ENCODE measurements around the gene HOXA7.

The HOXA7 gene

DNA sequence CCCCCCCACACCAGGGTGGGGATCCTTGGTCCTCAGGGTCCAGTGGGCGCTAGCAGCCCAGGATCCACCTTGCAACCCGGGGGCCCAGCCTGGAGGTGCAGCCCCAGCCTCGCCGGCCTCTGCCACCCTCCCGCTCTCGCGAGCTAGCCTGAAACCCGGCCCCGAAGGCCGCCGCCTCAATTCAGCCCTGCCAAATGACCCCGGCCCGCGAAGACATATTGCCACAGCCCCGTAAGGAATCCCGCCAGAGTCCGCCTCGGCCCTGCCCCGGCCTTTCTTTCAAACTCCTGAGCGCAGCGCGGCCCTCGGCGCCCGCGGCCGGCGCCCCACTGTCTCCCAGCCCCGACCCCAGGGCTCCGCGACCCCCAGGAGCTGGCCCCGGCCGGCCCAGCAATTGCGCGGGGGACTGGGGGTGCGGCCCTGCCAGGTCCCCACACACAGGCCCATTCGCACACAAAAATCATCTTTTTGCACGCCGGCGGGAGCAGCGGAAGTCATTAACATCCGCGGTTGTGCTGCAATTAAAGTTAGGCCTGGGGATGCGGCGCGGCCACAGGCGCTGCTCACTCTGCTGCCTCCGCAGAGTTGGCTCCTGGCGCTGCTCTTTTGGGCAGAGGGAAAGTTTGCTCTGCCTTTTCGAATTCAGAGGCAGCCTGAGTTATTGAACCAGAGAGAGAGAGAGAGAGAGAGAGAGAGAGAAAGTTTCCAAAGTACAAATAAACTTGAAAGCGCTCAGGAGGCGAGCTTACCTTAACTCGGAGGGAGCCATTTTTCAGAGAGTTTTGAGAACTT is 16.9 kb downstream of the HOXA7 start:
- in situ Hi-C loops (cut with HindIII; ENCODE audit: low pct_unique_long_range_greater_than_20kb, low sequenced_read_pairs) = no loop called here
- TF ChIP-seq JUND (IDR thresholded peaks at IDR 0.05; ENCODE audit: low read depth) = no peak
- DNase-seq (ENCODE audit: low read depth in 1 of 2, low spot score in 1 of 2) = no peak

DNA sequence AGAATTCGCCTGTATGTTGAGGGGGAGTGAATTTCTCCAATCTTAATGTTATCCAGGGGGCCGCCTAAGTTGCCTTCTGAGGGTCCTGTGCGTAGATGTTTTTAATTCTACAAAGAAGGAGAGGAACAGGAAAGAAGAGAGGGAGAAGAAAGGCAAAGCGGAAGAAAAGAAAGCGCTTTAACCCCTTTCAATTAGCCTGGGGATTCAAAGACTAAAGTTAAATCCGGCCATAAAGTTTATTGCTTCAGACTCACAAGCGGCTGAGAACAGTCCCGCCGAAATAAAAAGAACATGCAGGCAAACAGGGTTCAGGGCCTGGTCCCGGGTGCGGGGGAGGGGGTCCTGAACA is 17.5 kb downstream of the HOXA7 start:
- in situ Hi-C loops (cut with HindIII; ENCODE audit: low pct_unique_long_range_greater_than_20kb, low sequenced_read_pairs) = no loop called here
- no peak for DNase-seq (ENCODE audit: low read depth in 1 of 2, low spot score in 1 of 2)
- no peak for TF ChIP-seq JUND (IDR thresholded peaks at IDR 0.05; ENCODE audit: low read depth)

DNA sequence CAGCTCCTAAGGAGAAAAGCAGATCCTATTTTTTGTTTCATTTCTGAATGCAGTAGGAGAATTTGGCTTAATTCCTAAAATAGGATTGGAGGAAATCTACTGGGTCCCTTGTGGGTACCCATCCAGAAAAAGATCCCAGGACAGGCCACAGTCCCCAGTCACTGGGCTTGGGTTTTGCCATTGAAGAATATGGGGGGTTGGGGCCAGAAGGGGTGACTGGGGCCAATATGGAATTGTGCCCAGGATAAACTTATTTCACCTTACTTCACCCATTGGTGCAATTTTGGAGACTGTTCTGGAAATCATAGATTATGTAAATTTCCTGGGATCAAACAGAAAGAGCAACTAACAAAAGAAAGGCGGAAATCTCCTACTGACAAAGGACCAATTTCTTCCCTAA is 18.0 kb downstream of the HOXA7 start:
- in situ Hi-C loops (cut with HindIII; ENCODE audit: low pct_unique_long_range_greater_than_20kb, low sequenced_read_pairs) = no loop called here
- no peak for DNase-seq (ENCODE audit: low read depth in 1 of 2, low spot score in 1 of 2)
- no peak for TF ChIP-seq JUND (IDR thresholded peaks at IDR 0.05; ENCODE audit: low read depth)

DNA sequence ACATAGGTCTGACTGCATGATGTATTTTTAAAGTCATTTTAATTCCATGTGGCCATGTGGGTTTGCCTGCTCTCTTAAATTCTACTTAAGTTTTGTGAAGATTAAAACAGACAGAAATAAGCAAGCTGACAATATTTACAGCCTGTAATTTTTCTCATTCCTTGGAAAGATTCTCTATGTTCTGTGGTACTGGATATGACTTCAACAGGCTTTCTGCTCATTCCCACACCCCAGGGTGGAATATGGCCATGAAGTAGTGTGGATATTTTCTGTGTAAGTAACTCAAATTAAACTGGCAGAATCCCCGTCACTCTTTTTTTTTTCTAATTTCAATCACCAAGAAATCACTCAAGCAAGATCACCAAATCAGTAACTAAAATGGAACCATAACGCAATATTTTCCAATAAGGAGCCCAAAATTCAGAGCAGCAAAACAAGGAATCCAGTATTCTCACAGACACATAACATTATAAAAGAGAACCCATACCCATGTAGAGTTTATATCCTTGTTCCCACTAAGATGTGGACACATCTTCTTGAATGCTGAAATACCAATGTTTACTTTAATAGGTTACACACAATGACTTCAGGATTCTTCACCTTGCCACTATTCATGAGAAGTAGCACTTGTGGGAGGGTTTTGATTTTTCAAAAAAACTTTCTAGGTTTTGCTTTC is 18.7 kb downstream of the HOXA7 start:
- in situ Hi-C loops (cut with HindIII; ENCODE audit: low pct_unique_long_range_greater_than_20kb, low sequenced_read_pairs) = no loop called here
- DNase-seq (ENCODE audit: low read depth in 1 of 2, low spot score in 1 of 2) = no peak
- TF ChIP-seq JUND (IDR thresholded peaks at IDR 0.05; ENCODE audit: low read depth) = no peak

DNA sequence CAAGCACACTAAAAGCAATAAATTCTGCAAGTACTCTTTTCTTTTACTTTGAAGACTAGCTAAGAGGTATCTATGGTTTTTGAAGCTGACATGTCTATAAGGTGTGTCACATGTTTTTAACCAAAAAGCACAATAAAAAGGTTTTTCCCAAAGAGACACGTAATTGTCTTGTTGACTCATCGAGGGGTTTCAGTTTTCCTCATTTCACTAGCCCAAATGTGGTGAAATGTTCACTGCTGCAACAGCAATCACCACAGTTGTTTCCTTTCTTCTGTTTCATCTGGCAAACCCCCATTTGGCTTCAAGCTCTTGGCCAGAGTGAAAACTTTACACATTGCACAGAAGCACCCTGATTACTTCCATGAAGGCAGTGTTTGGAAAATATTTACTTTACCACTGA is 22.1 kb downstream of the HOXA7 start:
- no peak for DNase-seq (ENCODE audit: low read depth in 1 of 2, low spot score in 1 of 2)
- in situ Hi-C loops (cut with HindIII; ENCODE audit: low pct_unique_long_range_greater_than_20kb, low sequenced_read_pairs) = no loop called here
- no peak for TF ChIP-seq JUND (IDR thresholded peaks at IDR 0.05; ENCODE audit: low read depth)

DNA sequence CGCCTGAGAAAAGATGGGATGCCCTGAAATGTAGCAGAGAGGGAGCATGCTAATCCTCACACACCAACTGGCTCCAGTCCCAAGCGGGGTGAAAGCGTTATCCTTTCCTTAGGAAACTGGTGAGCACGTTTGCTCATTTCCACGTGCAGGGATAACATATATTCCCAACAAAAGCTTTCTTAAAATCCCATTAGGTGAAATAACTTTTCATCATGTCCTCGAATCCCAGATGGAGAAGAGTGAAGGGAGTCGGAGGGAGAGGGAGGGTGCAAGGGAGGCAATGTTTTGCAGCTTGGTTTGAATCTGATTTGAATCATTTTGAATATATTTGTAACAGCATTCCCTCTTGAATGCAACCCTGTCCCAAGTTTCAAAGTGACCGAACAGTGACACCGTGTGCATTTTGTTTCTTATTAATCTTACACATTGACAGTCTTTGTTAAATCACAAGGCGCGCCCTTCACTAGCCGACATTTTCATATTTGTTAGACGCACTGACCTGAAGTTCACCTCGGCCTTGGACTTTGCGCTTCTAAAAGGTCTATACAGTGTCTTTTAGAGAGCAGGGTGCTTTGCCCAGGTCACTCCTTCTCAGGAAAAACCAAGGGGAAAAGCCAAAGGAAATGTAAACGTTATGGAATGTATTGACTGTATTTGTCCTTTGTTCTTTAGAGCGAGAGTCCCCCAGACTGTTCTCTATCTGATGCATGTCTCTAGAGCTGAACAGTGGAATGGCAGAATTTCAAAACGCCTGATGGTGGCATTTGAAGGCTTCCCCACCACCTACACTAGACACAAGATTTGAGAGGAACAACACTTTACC is 22.9 kb downstream of the HOXA7 start:
- TF ChIP-seq JUND (IDR thresholded peaks at IDR 0.05; ENCODE audit: low read depth) = no peak
- in situ Hi-C loops (cut with HindIII; ENCODE audit: low pct_unique_long_range_greater_than_20kb, low sequenced_read_pairs) = no loop called here

DNA sequence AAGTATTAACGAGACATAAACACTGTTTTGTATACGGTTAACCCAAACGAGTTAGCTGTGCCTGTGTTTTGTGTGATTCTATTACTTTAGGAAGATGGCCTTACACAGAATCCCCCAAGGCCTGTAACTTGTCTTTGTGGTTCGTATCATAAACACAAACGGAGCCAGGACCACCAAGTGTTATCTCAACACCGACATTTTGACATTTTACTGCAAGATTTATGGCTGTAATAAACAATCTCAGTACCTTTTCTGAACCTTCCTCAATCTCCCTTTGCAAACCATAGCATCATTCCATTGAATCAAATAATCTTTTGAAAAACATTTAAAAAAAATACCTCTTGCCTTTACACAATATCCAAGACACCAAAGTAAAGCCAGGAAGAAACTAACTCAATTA is 23.5 kb downstream of the HOXA7 start:
- in situ Hi-C loops (cut with HindIII; ENCODE audit: low pct_unique_long_range_greater_than_20kb, low sequenced_read_pairs) = no loop called here
- TF ChIP-seq JUND (IDR thresholded peaks at IDR 0.05; ENCODE audit: low read depth) = no peak
- no peak for DNase-seq (ENCODE audit: low read depth in 1 of 2, low spot score in 1 of 2)

More for the DNA sequence above, 22.9 kb downstream of the HOXA7 start:
- peak in 1 of 2 experiments; percentile 58 for DNase-seq (ENCODE audit: low read depth in 1 of 2, low spot score in 1 of 2)

DNA sequence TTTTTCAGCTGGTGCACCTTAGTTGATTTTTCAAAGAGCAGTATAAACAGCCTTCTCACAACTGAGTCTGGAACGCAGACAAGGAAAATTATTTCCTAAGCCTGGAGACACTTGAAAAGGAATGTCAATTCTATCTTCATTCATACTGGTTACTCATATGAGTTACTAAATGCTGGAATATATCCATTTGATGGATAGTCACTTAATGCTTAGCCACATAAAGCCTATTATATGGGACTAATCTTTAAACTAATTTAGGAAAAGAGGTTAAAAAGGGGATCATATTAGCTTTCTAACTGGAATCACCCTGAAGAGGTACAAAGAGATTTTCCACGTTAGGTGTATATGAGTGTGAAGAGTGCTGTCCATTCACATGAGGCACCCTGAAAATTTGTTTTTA is 24.3 kb downstream of the HOXA7 start:
- no peak for DNase-seq (ENCODE audit: low read depth in 1 of 2, low spot score in 1 of 2)
- in situ Hi-C loops (cut with HindIII; ENCODE audit: low pct_unique_long_range_greater_than_20kb, low sequenced_read_pairs) = no loop called here
- TF ChIP-seq JUND (IDR thresholded peaks at IDR 0.05; ENCODE audit: low read depth) = no peak

DNA sequence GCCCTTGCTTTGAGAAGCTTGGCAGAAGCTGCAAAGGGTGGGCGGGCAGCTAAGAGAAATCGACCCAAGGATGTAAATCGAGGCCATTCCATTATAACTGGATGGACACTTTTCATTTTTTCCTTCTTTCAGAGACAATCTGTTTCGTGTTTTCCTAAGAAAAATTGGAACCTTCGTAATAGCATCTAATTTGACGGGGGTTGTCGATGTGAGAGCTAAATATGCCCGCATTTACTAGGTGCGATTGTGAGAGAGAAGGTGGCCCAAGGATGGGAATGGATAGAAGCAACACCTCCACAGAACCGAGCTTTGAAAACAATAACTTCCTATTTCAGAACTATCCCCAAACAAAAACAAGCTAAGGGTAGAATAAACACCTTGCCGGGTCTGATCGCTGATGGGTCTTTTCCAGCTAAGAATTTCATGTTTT is 25.1 kb downstream of the HOXA7 start:
- in situ Hi-C loops (cut with HindIII; ENCODE audit: low pct_unique_long_range_greater_than_20kb, low sequenced_read_pairs) = no loop called here
- no peak for DNase-seq (ENCODE audit: low read depth in 1 of 2, low spot score in 1 of 2)
- no peak for TF ChIP-seq JUND (IDR thresholded peaks at IDR 0.05; ENCODE audit: low read depth)

DNA sequence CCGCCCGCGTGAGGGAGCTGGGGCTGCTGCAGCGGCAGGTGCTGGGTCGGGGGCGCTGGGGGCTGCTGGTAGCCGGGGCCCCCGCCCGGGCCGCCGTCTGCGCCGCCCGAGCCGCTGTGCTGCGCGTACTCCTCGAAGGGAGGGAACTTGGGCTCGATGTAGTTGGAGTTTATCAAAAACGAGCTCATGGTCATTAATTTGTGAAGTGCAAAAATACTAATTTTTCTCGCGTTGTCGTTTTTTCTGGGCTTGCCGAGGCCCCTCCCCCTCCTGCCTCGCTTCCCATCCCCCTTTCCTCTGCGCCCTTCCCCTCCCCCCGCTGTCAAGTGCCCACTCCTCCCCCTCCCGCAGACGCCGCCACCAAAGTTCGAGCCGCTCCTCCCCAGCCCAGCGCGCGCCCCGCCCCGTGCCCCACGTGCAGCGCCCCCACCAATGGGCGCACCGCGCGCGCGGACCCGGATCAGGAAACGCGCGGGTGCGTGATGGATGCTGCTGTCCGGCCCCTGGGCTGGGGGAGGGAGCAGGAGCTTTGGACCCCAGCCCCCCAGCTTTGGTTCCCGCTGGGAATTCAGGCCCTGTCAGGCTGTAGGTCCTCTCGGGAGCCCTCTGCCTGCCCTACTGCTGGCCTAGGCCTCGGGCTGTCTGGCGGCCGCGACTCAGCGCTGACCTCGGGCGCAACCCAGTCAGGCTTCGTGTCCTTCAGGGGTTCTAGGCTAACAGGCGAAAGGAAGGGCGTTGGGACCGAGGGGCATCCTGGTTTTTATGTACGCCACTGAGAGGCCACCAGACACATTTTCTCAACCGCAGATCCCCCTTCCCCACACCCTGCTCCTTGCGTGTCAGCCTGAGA is 25.7 kb downstream of the HOXA7 start, which contains the start of gene HOXA4:
Gene HOXA4, minus strand, starts transcription at position 218 of the 850 bp plus-strand sequence. Its CDS starts 24 bp downstream, at position 194.
- TF ChIP-seq JUND (IDR thresholded peaks at IDR 0.05; ENCODE audit: low read depth) = no peak
- DNase-seq (ENCODE audit: low read depth in 1 of 2, low spot score in 1 of 2) = no peak
- in situ Hi-C loops (cut with HindIII; ENCODE audit: low pct_unique_long_range_greater_than_20kb, low sequenced_read_pairs) = no loop called here

DNA sequence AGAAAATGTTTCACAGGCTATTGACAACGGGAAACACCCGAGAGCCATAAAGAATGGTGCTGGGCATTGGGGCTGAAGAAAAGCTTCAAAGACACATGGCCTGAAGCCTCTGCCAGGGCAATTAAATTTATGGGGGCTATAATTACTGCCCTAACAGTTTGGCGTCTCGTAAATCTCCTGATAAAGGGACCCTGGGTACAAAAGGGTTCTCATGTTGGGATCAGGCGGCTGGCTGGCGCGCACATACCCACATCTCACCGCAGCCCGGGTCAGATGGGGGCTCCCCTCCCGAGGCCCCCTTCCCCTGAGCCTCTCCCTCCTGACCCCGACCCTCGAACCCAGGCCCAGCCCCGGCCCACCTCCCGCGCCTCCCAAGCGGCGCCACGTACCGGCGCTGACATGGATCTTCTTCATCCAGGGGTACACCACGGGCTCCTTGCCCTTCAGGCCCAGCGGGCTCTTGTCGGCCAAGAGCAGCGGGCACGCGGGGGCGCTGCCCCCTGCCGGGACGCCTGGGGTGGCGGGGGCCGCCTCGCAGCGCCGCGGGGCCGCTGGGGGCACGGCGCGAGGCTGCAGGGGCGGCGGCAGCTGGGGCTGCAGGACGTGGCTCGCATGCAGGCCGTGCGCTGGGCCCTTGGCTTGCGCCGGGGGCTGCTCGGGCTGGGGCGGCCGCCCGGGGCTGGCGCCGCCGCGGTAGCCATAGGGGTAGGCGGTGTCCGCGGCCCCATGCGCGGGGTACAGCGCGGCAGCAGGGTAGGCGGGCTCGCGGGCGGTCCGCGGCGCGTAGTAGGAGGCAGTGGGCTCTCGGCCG is 26.5 kb downstream of the HOXA7 start:
- DNase-seq (ENCODE audit: low read depth in 1 of 2, low spot score in 1 of 2) = no peak
- in situ Hi-C loops (cut with HindIII; ENCODE audit: low pct_unique_long_range_greater_than_20kb, low sequenced_read_pairs) = no loop called here
- TF ChIP-seq JUND (IDR thresholded peaks at IDR 0.05; ENCODE audit: low read depth) = no peak

Data from T47D (cell line).